NCI-H748 treated with DMSO at 0.1 percent for 48 hours (cell line): ENCODE measurements around the gene TOR1A.
"Not testable (repeated sequence)": the region's sequence is repeated elsewhere in the genome, so short reads cannot be mapped to it uniquely, and the experiment has no call there.

Experiments used
- DNase-seq: peaks from one replicate; lab custom pipeline; 2025; lab: John Stamatoyannopoulos, UW

Gene TOR1A

GRCh38 chr9:129822898-129823541 lies 916 bp downstream of the TOR1A start:
- DNase-seq, result no peak

- no peak for DNase-seq
Observed at GRCh38 chr9:129816501-129817435, 7.2 kb downstream of the TOR1A start.

DNA sequence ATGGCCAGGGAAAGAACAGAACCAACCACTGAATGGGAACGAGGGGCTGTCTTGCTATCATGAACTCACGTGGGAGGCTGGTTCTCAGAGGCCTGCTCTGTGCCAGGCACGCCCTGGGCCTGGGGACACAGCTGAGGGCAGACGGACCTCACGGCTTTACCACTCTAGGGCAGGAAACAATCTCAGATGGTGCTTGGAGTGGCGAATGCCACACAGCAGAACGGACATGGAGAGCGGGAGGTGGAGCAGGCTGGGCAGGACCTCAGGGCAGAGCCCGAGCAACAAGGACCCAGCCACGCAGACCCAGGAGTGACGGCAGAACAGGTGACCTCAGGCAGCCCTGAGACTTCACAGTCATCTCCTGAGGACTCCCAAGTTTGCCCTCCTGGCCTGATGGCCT lies 8.7 kb downstream of the TOR1A start:
- no peak for DNase-seq

- DNase-seq, result no peak
Observed at GRCh38 chr9:129814432-129815223, 9.3 kb downstream of the TOR1A start.

- no peak for DNase-seq
Observed at GRCh38 chr9:129813661-129814060, 10.3 kb downstream of the TOR1A start.

DNA sequence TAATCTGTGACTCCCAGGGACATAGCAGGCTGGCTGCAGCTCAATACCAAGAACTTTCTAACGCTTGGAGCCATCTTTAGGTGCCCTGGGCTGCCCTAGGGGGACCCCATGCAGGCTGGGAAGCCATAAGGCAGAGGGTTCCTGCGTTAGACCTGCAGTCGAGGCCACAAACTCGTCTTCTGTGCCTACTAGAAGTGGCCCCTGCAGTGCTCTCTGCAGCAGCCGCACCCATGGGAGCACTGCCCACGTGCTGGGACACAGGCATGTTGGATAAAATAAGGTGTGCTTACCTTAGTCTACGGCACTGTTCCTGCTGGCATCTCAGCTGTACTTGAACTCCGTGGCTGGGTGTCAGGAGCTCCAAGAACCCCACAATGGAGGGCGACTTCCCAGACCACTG lies 11.6 kb downstream of the TOR1A start:
- no peak for DNase-seq

- no peak for DNase-seq
Observed at GRCh38 chr9:129811967-129812363, 12.0 kb downstream of the TOR1A start.

GRCh38 chr9:129810788-129811187 lies 13.1 kb downstream of the TOR1A start:
- no peak for DNase-seq

DNA sequence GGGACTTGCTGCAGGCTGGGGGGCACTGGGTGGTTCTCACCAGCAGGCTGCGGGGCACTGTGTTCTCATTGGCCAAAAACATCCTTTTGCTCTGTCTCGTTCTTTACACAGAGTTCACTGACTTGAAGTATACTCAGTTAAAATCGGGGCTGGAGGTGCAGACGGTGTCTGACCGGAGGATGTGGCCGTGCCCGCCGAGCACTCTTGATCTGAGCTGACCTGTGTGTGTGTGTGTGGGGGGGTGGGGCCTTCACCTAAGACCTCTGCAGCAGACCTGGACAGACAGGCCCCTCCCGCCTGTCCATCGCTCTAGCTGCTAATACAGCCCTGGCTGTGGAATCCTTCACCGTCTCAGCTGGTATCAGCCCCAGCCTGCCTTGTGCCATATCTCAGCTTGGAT lies 13.8 kb downstream of the TOR1A start:
- DNase-seq, result no peak

- no peak for DNase-seq
Observed at GRCh38 chr9:129809346-129809745, 14.6 kb downstream of the TOR1A start.

- DNase-seq, result no peak
Observed at GRCh38 chr9:129806061-129806460, 17.9 kb downstream of the TOR1A start.

DNA sequence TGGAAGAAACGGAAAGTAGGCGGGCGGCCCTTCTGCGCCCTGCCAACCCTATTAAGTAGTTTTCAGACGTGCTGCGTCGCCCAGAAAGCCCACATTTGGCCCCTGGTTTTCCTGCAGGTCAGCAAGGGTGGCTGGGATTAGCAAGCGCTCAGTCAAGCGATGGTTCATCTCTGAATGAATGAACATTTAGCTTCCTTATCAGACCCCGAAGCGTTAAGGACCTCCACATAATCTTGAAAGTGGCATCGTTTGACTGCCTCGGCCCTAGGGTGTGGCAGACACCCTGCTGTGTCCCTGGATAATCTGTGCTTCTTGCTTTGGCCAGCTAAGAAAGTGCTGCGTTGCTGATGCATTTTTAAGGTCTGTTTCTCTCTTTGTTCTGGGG lies 20.3 kb downstream of the TOR1A start:
- no peak for DNase-seq

DNA sequence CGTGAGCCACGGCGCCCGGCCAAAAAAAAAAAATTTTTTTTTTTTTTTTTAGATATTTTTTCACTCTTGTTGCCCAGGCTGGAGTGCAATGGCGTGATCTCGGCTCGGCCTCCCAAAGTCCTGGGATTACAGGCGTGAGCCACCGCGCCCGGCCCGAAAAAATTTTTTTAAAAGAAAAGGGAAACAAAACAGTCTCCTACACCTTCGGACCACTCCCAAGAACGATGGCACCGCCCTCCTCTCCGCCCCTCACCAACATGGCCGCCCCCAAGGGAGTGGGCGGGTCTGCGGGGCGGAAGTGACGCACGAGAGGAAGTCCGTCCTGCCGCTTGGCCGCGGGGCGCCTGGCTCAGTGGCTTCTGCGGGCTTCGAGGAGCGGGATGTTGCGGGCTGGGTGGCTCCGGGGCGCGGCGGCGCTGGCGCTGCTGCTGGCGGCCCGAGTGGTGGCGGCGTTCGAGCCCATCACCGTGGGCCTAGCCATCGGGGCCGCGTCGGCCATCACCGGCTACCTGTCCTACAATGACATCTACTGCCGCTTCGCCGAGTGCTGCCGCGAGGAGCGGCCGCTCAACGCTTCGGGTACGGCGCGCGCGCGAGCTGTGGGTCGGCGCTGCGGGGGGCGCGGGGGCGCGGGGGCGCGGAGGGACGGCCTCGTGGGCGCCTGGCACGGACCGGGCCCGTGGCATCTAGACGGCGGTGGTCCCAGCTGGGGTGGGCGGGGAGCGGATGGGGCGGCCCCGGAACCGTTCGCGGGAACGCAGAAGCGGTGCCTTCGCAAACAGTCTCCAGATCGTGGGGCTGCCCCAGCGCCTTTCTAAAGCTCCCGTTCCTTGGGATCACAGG lies 20.9 kb downstream of the TOR1A start, which contains the start of gene TOR1B:
Gene TOR1B, plus strand, starts transcription at position 352 of the 843 bp plus-strand sequence. Its CDS starts 29 bp downstream, at position 381.
- peak; percentile 69 for DNase-seq

DNA sequence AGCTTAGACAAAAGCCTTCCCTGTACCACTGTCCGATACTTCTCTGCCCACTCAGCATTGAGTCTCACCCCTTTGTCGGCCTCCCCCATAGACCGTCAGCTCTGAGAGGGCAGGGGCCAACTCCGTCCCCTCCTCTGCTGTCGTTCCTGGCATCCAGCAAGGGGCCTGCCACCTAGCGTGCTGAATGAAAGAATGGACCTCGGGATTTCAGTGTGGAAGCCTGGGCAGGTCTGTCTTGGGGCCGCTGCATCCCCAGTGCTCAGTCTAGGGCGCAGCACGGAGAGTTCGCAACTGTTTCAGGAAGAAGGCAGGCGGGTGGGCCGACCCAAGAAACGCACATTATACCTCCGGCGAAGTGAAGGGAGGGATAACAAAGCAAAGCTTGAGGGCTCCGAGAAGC lies 22.4 kb downstream of the TOR1A start:
- no peak for DNase-seq

- no peak for DNase-seq
Observed at GRCh38 chr9:129798973-129799372, 25.0 kb downstream of the TOR1A start.

GRCh38 chr9:129796029-129796428 lies 27.9 kb downstream of the TOR1A start:
- DNase-seq, result not testable (repeated sequence)

- no peak for DNase-seq
Observed at GRCh38 chr9:129794549-129794948, 29.4 kb downstream of the TOR1A start.

- DNase-seq, result no peak
Observed at GRCh38 chr9:129786481-129786880, 37.5 kb downstream of the TOR1A start.

DNA sequence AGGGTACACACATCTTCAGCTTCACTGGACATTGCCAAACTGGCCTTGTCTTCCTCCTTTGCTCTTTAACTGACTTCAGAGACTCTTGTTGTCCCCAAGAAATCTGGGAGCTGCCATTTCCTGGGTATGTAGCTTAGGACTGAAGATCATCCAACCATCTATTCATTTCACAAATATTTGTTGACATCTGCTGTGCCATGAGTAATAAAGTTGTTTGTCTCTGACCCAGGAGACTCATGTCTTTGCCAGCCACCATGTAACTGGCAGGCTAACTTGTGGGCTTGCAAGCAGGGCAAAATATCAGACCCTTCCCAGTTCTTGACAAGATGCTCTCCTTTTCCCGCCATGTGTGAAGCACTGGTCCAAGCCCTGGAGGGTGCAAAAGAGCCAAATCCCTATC lies 38.1 kb downstream of the TOR1A start:
- DNase-seq, result no peak

DNA sequence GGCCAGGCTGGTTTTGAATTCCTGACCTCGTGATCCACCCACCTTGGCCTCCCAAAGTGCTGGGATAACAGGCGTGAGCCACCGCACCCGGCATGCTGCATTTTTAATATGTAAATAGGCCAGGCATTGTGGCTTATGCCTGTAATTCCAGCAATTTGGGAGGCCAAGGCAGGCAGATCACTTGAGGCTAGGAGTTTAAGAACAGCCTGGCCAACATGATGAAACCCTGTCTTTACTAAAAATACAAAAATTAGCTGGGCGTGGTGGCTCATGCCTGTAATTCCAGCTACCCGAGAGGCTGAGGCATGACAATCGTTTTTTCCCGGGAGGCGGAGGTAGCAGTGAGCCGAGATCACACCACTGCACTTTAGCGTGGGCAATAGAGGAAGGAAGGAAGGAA lies 39.0 kb downstream of the TOR1A start:
- DNase-seq, result not testable (repeated sequence)

DNA sequence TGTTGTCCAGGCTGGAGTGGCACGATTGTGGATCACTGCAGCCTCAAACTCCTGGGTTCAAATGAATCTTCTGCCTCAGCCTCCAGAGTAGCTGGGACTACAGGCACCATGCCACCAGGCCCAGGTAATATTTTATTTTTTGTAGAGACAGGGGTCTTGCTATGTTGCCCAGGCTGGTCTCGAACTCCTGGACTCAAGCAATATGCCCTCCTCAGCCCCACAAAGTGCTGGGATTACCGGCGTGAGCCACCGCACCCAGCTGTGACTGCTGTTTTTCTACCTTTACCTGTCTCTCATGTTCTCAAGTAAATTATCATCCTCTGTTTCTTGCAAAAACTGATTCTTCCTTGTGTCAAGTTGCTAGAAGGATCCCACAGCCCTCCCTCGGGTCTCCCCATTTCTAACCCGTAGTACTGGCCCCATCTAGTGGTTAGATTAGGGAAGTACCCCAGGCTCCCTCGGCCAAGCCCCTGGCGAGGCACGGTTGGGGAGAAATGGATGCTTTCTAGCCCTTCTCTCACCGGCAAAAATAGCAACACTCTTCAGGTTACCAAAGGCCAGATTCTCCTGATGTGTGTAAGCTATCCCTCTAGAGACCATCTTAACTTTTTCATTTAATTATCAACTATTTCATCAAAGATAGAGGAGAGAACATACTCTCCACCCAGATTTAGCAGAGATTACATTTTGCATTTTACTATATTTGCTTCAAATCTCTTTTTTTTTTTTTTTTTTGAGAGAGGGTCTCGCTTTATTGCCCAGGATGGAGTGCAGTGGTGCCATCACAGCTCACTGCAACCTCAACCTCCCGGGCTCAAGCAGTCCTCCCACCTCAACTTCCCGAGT lies 40.2 kb downstream of the TOR1A start:
- DNase-seq, result peak; percentile 50
